Trophoblast cell (in vitro differentiated cells and primary cell): ENCODE results near the gene VASH1. TPM values are rescaled to one million over a fixed set of nuclear protein-coding genes. Genes with fewer than 3 reads are reported as not detected.

Experiments used
- DNase-seq, 2 donors: peaks; one replicate each; pipeline ENCODE4 v3.0.0-alpha.2; 2016
- H2AFZ ChIP-seq: 2 replicates; pipeline ENCODE4 v1.6.1; 2013; ENCODE audit warnings: low read length, moderate library complexity, mild to moderate bottlenecking; ENCODE audit not compliant: insufficient read depth, poor library complexity
- H2AK5ac ChIP-seq: 2 replicates; pipeline ENCODE4 v1.6.1; 2013; ENCODE audit warnings: mild to moderate bottlenecking, low read length
- H2BK120ac ChIP-seq: 2 replicates; pipeline ENCODE4 v1.6.1; 2013; ENCODE audit warnings: low read length, mild to moderate bottlenecking, moderate library complexity; ENCODE audit not compliant: insufficient read depth, poor library complexity
- H2BK12ac ChIP-seq: 2 replicates; pipeline ENCODE4 v1.6.1; 2013; ENCODE audit warnings: mild to moderate bottlenecking, low read length, moderate library complexity
- H2BK5ac ChIP-seq: 2 replicates; pipeline ENCODE4 v1.6.1; 2013; ENCODE audit warnings: low read length, low read depth, moderate library complexity, mild to moderate bottlenecking; ENCODE audit not compliant: poor library complexity
- H3K14ac ChIP-seq: 2 replicates; pipeline ENCODE4 v1.6.1; 2013; ENCODE audit warnings: mild to moderate bottlenecking, low read length
- H3K18ac ChIP-seq: 2 replicates; pipeline ENCODE4 v1.6.1; 2013; ENCODE audit warnings: mild to moderate bottlenecking, low read length
- H3K23ac ChIP-seq: 2 replicates; pipeline ENCODE4 v1.6.1; 2013; ENCODE audit warnings: low read length
- H3K27ac ChIP-seq: 2 replicates; pipeline ENCODE4 v1.5.1; 2013; ENCODE audit warnings: low read depth, mild to moderate bottlenecking, inconsistent platforms, low read length, moderate library complexity
- H3K27me3 ChIP-seq: 2 replicates; pipeline ENCODE4 v1.6.1; 2013; ENCODE audit warnings: inconsistent platforms, mild to moderate bottlenecking, low read length, moderate library complexity; ENCODE audit not compliant: insufficient read depth
- H3K36me3 ChIP-seq, 2 experiments: 1 replicate in 1 of 2; 2 replicates in 1 of 2; pipeline ENCODE4 v1.6.1; 2013; ENCODE audit warnings: low read length in 2 of 2, mild to moderate bottlenecking in 2 of 2, moderate library complexity in 1 of 2; ENCODE audit not compliant: insufficient read depth in 2 of 2, control insufficient read depth in 1 of 2
- H3K4ac ChIP-seq: 2 replicates; pipeline ENCODE4 v1.6.1; 2013; ENCODE audit warnings: low read depth, mild to moderate bottlenecking, low read length, moderate library complexity
- H3K4me1 ChIP-seq, 2 experiments: 1 replicate in 1 of 2; 2 replicates in 1 of 2; pipeline ENCODE4 v1.6.1; 2013; ENCODE audit warnings: low read length in 2 of 2, mild to moderate bottlenecking in 2 of 2, moderate library complexity in 1 of 2; ENCODE audit not compliant: insufficient read depth in 2 of 2, control insufficient read depth in 1 of 2
- H3K4me2 ChIP-seq: 2 replicates; pipeline ENCODE4 v1.6.1; 2013; ENCODE audit warnings: inconsistent platforms, mild to moderate bottlenecking, low read length, moderate library complexity
- H3K4me3 ChIP-seq: 2 replicates; pipeline ENCODE4 v1.5.1; 2013; ENCODE audit warnings: mild to moderate bottlenecking, low read depth, low read length, inconsistent platforms
- H3K79me1 ChIP-seq: one replicate; pipeline ENCODE4 v1.6.1; 2013; ENCODE audit warnings: low read length
- H3K79me2 ChIP-seq: 2 replicates; pipeline ENCODE4 v1.6.1; 2013; ENCODE audit warnings: low read length, mild to moderate bottlenecking; ENCODE audit not compliant: control insufficient read depth, insufficient read depth, poor library complexity
- H3K9ac ChIP-seq: 2 replicates; pipeline ENCODE4 v1.6.1; 2013; ENCODE audit warnings: mild to moderate bottlenecking, low read length
- H3K9me3 ChIP-seq: 2 replicates; pipeline ENCODE4 v1.6.1; 2013; ENCODE audit warnings: low read depth, mild to moderate bottlenecking, control low read depth, inconsistent platforms, low read length; ENCODE audit not compliant: insufficient read depth
- H4K12ac ChIP-seq: 2 replicates; pipeline ENCODE4 v1.6.1; 2013; ENCODE audit warnings: low read depth, mild to moderate bottlenecking, low read length, moderate library complexity
- H4K8ac ChIP-seq: 2 replicates; pipeline ENCODE4 v1.6.1; 2013; ENCODE audit warnings: low read depth, mild to moderate bottlenecking, low read length, moderate library complexity
- H4K91ac ChIP-seq: one replicate; pipeline ENCODE4 v1.6.1; 2013; ENCODE audit warnings: low read depth, mild to moderate bottlenecking, low read length, moderate library complexity
- WGBS: extraction: QIAGEN DNeasy Blood & Tissue Kit; methylation state at CpG from one replicate; pipeline ENCODE4 v1.1.7; 2013; ENCODE audit warnings: missing lambda C conversion rate; ENCODE audit not compliant: insufficient read length, insufficient coverage; ENCODE audit errors: extremely low coverage; 5-methylcytosine and 5-hydroxymethylcytosine counted together
- polyA plus RNA-seq: library from polyadenylated mRNA; stranded (reverse); fragments of 200-250 nt; gene quantifications from 2 replicates; pipeline ENCODE4 v1.2.3, GENCODE V29; 2013

The VASH1 gene
- polyA plus RNA-seq, result 3.8 and 3.9 TPM in 2 replicates

GRCh38 chr14:76761136-76761959, at the start of gene VASH1:
TSS of gene VASH1 (plus strand) at chr14:76761468. CDS start at chr14:76762822, 1,354 bp downstream.
- peaks cover 22% of the 10 kb centered on the region for H3K27me3 ChIP-seq
- peak within 1 kb of the TSS; percentile 67 for H4K8ac ChIP-seq
- H3K9me3 ChIP-seq, result no peaks in the 10 kb centered on the region
- H3K4me1 ChIP-seq, result peaks cover 7 to 8% of the 10 kb centered on the region in 2 experiments
- no peak within 1 kb of the TSS for H2BK5ac ChIP-seq
- peak within 1 kb of the TSS; percentile 58 for H2AFZ ChIP-seq
- peak within 1 kb of the TSS; percentile 40 for H2BK12ac ChIP-seq
- peak within 1 kb of the TSS; percentile 34 for H3K18ac ChIP-seq
- WGBS, result no CpG with 5 or more reads among the region's 96 CpGs
- peak within 1 kb of the TSS; percentile 24 for H3K14ac ChIP-seq
- H3K79me2 ChIP-seq, result peaks cover 2% of the 10 kb centered on the region
- peak within 1 kb of the TSS; percentile 68 for H3K9ac ChIP-seq
- H3K36me3 ChIP-seq, result no peaks in the 10 kb centered on the region
- H2BK120ac ChIP-seq, result peak within 1 kb of the TSS; percentile 45
- peak within 1 kb of the TSS; percentile 92 for H3K4me2 ChIP-seq
- H3K79me1 ChIP-seq, result peaks cover 6% of the 10 kb centered on the region
- H3K23ac ChIP-seq, result no peak within 1 kb of the TSS
- peak within 1 kb of the TSS; percentile 25 for H2AK5ac ChIP-seq
- H3K4ac ChIP-seq, result no peak within 1 kb of the TSS
- no peak within 1 kb of the TSS for H3K27ac ChIP-seq
- H4K12ac ChIP-seq, result peak within 1 kb of the TSS; percentile 8
- peak; percentile 67 to 83 for DNase-seq
- peak within 1 kb of the TSS; percentile 22 for H4K91ac ChIP-seq
- H3K4me3 ChIP-seq, result peak within 1 kb of the TSS; percentile 78

- H3K14ac ChIP-seq, result no peak overlapping the region
- no peaks in the 10 kb centered on the region for H3K9me3 ChIP-seq
- no peaks in the 10 kb centered on the region for H3K79me1 ChIP-seq
- no peak overlapping the region for H3K23ac ChIP-seq
- WGBS, result no CpG with 5 or more reads among the region's 10 CpGs
- H3K4me1 ChIP-seq, result no peaks in the 10 kb centered on the region
- H2BK12ac ChIP-seq, result no peak overlapping the region
- no peaks in the 10 kb centered on the region for H3K79me2 ChIP-seq
- H4K12ac ChIP-seq, result no peak overlapping the region
- no peak overlapping the region for H3K4me3 ChIP-seq
- H2AK5ac ChIP-seq, result no peak overlapping the region
- H4K8ac ChIP-seq, result no peak overlapping the region
- no peak overlapping the region for H3K4me2 ChIP-seq
- no peak for DNase-seq
- no peak overlapping the region for H2BK120ac ChIP-seq
- H2AFZ ChIP-seq, result no peak overlapping the region
- H3K9ac ChIP-seq, result no peak overlapping the region
- no peak overlapping the region for H3K4ac ChIP-seq
- H3K36me3 ChIP-seq, result no peaks in the 10 kb centered on the region
- H3K18ac ChIP-seq, result no peak overlapping the region
- no peak overlapping the region for H3K27ac ChIP-seq
- H3K27me3 ChIP-seq, result no peaks in the 10 kb centered on the region
- H2BK5ac ChIP-seq, result no peak overlapping the region
- no peak overlapping the region for H4K91ac ChIP-seq
Observed at GRCh38 chr14:76713121-76713520, 48.1 kb upstream of the VASH1 start.

GRCh38 chr14:76714470-76714869, 46.8 kb upstream of the VASH1 start:
- Histone ChIP-seq H3K4me1 (no peaks in the 10 kb centered on the region), H3K14ac (no peak overlapping the region), H4K8ac (no peak overlapping the region), H3K79me1 (no peaks in the 10 kb centered on the region), H3K9ac (no peak overlapping the region), H3K9me3 (no peaks in the 10 kb centered on the region), H2BK12ac (no peak overlapping the region), H3K4ac (no peak overlapping the region), H3K27me3 (no peaks in the 10 kb centered on the region), H4K12ac (no peak overlapping the region), H4K91ac (no peak overlapping the region), H2AK5ac (no peak overlapping the region), H3K4me2 (no peak overlapping the region), H3K79me2 (no peaks in the 10 kb centered on the region), H3K36me3 (no peaks in the 10 kb centered on the region), H3K18ac (no peak overlapping the region), H3K23ac (no peak overlapping the region), H2BK120ac (no peak overlapping the region), H2BK5ac (no peak overlapping the region), H3K27ac (no peak overlapping the region), H2AFZ (no peak overlapping the region), H3K4me3 (no peak overlapping the region)
- DNase-seq, result no peak
- no CpG with 5 or more reads among the region's 5 CpGs for WGBS

- no peak overlapping the region for H4K8ac ChIP-seq
- no peak overlapping the region for H3K27ac ChIP-seq
- H3K23ac ChIP-seq, result no peak overlapping the region
- H2BK12ac ChIP-seq, result no peak overlapping the region
- no peak overlapping the region for H2BK120ac ChIP-seq
- H3K9me3 ChIP-seq, result no peaks in the 10 kb centered on the region
- H2AK5ac ChIP-seq, result no peak overlapping the region
- no peak overlapping the region for H3K4me3 ChIP-seq
- H3K36me3 ChIP-seq, result no peaks in the 10 kb centered on the region
- H3K4ac ChIP-seq, result no peak overlapping the region
- H3K18ac ChIP-seq, result no peak overlapping the region
- H3K79me2 ChIP-seq, result no peaks in the 10 kb centered on the region
- no peak overlapping the region for H2AFZ ChIP-seq
- no CpG with 5 or more reads among the region's 6 CpGs for WGBS
- H3K14ac ChIP-seq, result no peak overlapping the region
- DNase-seq, result no peak
- H3K79me1 ChIP-seq, result no peaks in the 10 kb centered on the region
- H2BK5ac ChIP-seq, result no peak overlapping the region
- H3K4me2 ChIP-seq, result no peak overlapping the region
- no peaks in the 10 kb centered on the region for H3K27me3 ChIP-seq
- H4K12ac ChIP-seq, result no peak overlapping the region
- H4K91ac ChIP-seq, result no peak overlapping the region
- H3K9ac ChIP-seq, result no peak overlapping the region
- H3K4me1 ChIP-seq, result no peaks in the 10 kb centered on the region
Observed at GRCh38 chr14:76715101-76715500, 46.2 kb upstream of the VASH1 start.
